Measurements from ENCODE around the gene C2CD4C. TPM values are rescaled to one million over a fixed set of nuclear protein-coding genes. Genes with fewer than 3 reads are reported as not detected.

The C2CD4C gene
- total and polyA plus RNA-seq, 2 donors (not counting 3 experiments of a cell fraction or from before 2014, with no cell fraction given) = 0.25 to 0.38 TPM

DNA sequence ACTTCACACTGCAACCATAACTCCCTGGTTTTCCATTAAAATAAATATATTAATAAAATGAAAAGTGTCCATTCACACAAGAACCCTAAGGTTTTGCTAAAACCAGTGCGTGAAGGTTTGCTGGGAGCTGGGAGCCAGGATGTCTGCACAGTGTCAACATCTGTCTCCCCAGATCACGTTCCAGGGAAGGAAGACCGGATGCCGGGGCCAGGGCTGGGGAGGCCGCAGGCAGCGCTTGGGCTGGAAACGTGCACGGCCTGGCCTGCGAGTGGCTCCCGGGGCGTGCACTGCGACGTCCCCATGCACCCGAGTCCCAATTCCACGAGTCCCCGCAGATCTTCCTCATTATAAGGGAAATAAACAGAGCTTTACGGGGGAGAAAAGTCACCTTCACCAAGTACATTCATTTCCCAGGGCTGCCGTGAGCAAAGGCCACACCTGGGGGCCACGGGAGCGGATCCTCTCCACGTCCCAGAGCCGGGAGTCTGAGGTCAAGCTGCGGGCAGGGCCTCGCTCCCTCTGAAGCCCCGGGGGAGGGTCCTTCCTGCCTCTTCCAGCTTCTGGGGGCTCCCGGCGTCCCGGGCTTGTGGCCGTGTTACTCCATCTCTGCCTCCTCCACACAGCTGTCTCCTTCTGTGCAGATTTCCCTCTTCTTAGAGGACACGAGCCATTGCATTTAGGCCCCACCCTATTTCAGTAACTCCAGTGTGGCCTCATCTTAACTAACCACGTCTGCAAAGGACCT lies 39.0 kb upstream of the C2CD4C start:
- Histone ChIP-seq H3K4me2 (ENCODE audit: insufficient read depth, low read length) (no peak overlapping the region), H3K36me3 (ENCODE audit: control insufficient read depth in 2 of 2, extremely low read depth in 1 of 2, insufficient read depth in 2 of 2, low read length in 2 of 2) (no peaks in the 10 kb centered on the region), H3K9ac (replicated peaks; ENCODE audit: extremely low read depth, insufficient read depth, low read length) (no peak overlapping the region), H3K4me3 (replicated peaks in 1 of 3; ENCODE audit: insufficient read depth in 1 of 3, low read depth in 1 of 3, low read length in 3 of 3) (no peak overlapping the region), H3K9me1 (replicated peaks; ENCODE audit: control insufficient read depth, extremely low read depth, insufficient read depth, low read length) (no peaks in the 10 kb centered on the region), H3K27me3 (ENCODE audit: control insufficient read depth in 2 of 2, insufficient read depth in 2 of 2, low read length in 2 of 2) (no peaks in the 10 kb centered on the region), H2AFZ (ENCODE audit: low read depth, low read length) (no peak overlapping the region), H4K20me1 (replicated peaks; ENCODE audit: control insufficient read depth, extremely low read depth, insufficient read depth, low read length) (no peaks in the 10 kb centered on the region), H3K27ac (ENCODE audit: insufficient read depth, low read depth, low read length) (no peak overlapping the region), H3K79me2 (ENCODE audit: control insufficient read depth, insufficient read depth, low read length) (no peaks in the 10 kb centered on the region), H3K9me3 (replicated peaks; ENCODE audit: control insufficient read depth, insufficient read depth, low read length) (no peaks in the 10 kb centered on the region), H3K4me1 (ENCODE audit: control insufficient read depth, extremely low read depth, insufficient read depth, low read length) (no peaks in the 10 kb centered on the region)
- FAIRE-seq (no peak), DNase-seq (ENCODE audit: low read depth, low spot score) (no peak)
- no TSS peak for BruUV-seq (replicated peaks)
- intact Hi-C loops (cut with micrococcal nuclease) (no loop called here), dilution Hi-C loops (cut with MboI; ENCODE audit: extremely low pct_ligation_motif_present, low sequenced_read_pairs) (no loop called here)
- CTCF ChIA-PET = no interaction called here
- TF ChIP-seq, protein P1, sequence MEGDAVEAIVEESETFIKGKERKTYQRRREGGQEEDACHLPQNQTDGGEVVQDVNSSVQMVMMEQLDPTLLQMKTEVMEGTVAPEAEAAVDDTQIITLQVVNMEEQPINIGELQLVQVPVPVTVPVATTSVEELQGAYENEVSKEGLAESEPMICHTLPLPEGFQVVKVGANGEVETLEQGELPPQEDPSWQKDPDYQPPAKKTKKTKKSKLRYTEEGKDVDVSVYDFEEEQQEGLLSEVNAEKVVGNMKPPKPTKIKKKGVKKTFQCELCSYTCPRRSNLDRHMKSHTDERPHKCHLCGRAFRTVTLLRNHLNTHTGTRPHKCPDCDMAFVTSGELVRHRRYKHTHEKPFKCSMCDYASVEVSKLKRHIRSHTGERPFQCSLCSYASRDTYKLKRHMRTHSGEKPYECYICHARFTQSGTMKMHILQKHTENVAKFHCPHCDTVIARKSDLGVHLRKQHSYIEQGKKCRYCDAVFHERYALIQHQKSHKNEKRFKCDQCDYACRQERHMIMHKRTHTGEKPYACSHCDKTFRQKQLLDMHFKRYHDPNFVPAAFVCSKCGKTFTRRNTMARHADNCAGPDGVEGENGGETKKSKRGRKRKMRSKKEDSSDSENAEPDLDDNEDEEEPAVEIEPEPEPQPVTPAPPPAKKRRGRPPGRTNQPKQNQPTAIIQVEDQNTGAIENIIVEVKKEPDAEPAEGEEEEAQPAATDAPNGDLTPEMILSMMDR (IDR thresholded peaks at IDR 0.05; ENCODE audit: extremely low read depth in 1 of 2, insufficient read depth in 1 of 2, low read depth in 1 of 2, low read length in 2 of 2) = no peak
- no peak for TF ChIP-seq JUN (IDR thresholded peaks at IDR 0.05; ENCODE audit: borderline replicate concordance, insufficient read depth, insufficient read length, low read depth)
- TF ChIP-seq POLR2AphosphoS5 (IDR thresholded peaks at IDR 0.05; ENCODE audit: insufficient read depth, low read depth, low read length) = no peak
- TF ChIP-seq, protein P2, sequence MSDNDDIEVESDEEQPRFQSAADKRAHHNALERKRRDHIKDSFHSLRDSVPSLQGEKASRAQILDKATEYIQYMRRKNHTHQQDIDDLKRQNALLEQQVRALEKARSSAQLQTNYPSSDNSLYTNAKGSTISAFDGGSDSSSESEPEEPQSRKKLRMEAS (IDR thresholded peaks at IDR 0.05; ENCODE audit: insufficient read depth, insufficient read length) = no peak
- no peak for TF ChIP-seq POLR2A (IDR thresholded peaks at IDR 0.05; ENCODE audit: low read depth, low read length)
- no peak for TF ChIP-seq EZH2 (IDR thresholded peaks at IDR 0.05; ENCODE audit: borderline replicate concordance, low read depth, low read length, severe bottlenecking)
- no peak for TF ChIP-seq FOS (IDR thresholded peaks at IDR 0.05; ENCODE audit: borderline replicate concordance, insufficient read depth, low read length)
- no peak for TF ChIP-seq GATA2 (IDR thresholded peaks at IDR 0.05; ENCODE audit: insufficient read depth, insufficient read length, low read depth, low read length)
- POLR2A ChIA-PET = no interaction called here

All from endothelial cell of umbilical vein (primary cell).